ENCODE measurements around the gene CEP97. TPM values are rescaled to one million over a fixed set of nuclear protein-coding genes. Genes with fewer than 3 reads are reported as not detected.

CEP97 gene
- total RNA-seq, 1 experiment from 2014 or later = 11.5 TPM

DNA sequence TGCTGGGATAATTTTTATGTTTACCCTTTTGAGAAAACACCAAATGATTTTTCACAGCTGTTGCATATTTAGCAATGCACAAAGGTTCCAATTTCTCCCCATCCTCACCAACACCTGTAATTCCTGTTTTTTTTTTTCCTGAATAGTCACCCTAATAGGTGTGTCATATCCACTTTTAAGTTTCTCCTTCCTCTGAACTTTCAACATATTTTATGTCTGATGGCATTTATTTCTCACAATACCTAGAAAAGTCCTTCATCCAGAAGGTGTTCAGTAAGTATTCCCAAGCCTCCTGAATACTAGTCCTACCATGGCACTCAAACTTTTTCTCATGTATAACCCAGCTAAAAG lies 39.4 kb upstream of the CEP97 start:
- intact Hi-C loops (cut with micrococcal nuclease) = loop anchor here (2.0 kb wide), 1 partner anchor 112 kb away; no protein-coding TSS in a partner anchor
- Mint-ChIP-seq H3K36me3 (ENCODE audit: insufficient read depth, unreplicated experiment) (peaks cover 75% of the 10 kb centered on the region), H3K9me3 (ENCODE audit: unreplicated experiment) (no peaks in the 10 kb centered on the region), H3K27ac (ENCODE audit: low read depth, unreplicated experiment) (peak overlapping the region; percentile 98), H3K27me3 (ENCODE audit: insufficient read depth, unreplicated experiment) (no peaks in the 10 kb centered on the region), H3K4me1 (ENCODE audit: insufficient read depth, unreplicated experiment) (peaks cover 20% of the 10 kb centered on the region), H3K4me3 (ENCODE audit: unreplicated experiment) (peak overlapping the region; percentile 96)
- ChIA-PET POLR2A (interaction anchor here (0.6 to 6.3 kb wide), 10 partner anchors 10 to 843 kb away, joined by 3 to 180 read pairs (median 10); partner anchors contain the start of genes CEP97, PCNP and ZBTB11), CTCF (interaction anchor here (0.5 to 2.6 kb wide), 10 partner anchors 9 to 1646 kb away, joined by 3 to 16 read pairs (median 4); partner anchors contain the start of gene ZBTB11)
- no peak for DNase-seq (ENCODE audit: unreplicated experiment)
- BruUV-seq (replicated peaks) = no TSS peak
- TF ChIP-seq, protein P1, sequence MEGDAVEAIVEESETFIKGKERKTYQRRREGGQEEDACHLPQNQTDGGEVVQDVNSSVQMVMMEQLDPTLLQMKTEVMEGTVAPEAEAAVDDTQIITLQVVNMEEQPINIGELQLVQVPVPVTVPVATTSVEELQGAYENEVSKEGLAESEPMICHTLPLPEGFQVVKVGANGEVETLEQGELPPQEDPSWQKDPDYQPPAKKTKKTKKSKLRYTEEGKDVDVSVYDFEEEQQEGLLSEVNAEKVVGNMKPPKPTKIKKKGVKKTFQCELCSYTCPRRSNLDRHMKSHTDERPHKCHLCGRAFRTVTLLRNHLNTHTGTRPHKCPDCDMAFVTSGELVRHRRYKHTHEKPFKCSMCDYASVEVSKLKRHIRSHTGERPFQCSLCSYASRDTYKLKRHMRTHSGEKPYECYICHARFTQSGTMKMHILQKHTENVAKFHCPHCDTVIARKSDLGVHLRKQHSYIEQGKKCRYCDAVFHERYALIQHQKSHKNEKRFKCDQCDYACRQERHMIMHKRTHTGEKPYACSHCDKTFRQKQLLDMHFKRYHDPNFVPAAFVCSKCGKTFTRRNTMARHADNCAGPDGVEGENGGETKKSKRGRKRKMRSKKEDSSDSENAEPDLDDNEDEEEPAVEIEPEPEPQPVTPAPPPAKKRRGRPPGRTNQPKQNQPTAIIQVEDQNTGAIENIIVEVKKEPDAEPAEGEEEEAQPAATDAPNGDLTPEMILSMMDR (IDR thresholded peaks at IDR 0.05; ENCODE audit: unreplicated experiment) = no peak

DNA sequence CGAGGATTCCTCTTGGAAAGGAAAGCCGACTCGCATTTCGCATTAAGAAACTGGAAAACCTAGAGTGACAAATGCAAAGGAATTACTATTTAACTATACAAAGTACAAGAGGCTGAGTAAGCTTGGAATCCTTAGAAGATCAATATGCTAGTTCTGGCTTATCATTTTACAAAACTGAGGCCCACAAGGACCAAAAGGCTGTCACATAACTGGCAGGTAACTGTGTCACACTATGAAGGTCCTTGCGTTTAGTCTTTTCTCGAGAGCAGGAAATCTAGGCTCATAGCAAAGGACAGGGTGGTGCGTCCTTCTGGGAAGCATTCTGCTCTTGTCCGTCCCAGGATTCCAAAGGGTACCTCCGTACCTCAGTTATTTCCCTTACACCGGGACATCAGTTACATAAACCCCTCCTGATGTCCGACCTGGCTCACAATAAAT lies 38.5 kb upstream of the CEP97 start:
- H3K36me3 Mint-ChIP-seq (ENCODE audit: insufficient read depth, unreplicated experiment) = peaks cover 66% of the 10 kb centered on the region
- BruUV-seq (replicated peaks) = no TSS peak
- CTCF ChIA-PET = interaction anchor here (1.0 to 2.6 kb wide), 6 partner anchors 8 to 112 kb away, joined by 3 to 16 read pairs (median 6); partner anchors contain the start of genes PCNP and ZBTB11
- intact Hi-C loops (cut with micrococcal nuclease) = loop anchor here (1.0 to 2.0 kb wide), 2 partner anchors 9 to 113 kb away; partner anchors contain the start of gene ZBTB11
- POLR2A ChIA-PET = interaction anchor here (0.6 to 6.3 kb wide), 17 partner anchors 10 to 210 kb away, joined by 3 to 180 read pairs (median 5); partner anchors contain the start of genes CEP97, PCNP, SENP7 and TRMT10C
- TF ChIP-seq, protein P1 (IDR thresholded peaks at IDR 0.05; ENCODE audit: unreplicated experiment) = no peak
- no peak for DNase-seq (ENCODE audit: unreplicated experiment)
- H3K9me3 Mint-ChIP-seq (ENCODE audit: unreplicated experiment) = no peaks in the 10 kb centered on the region
- H3K27ac Mint-ChIP-seq (ENCODE audit: low read depth, unreplicated experiment) = peak overlapping the region; percentile 98
- H3K4me1 Mint-ChIP-seq (ENCODE audit: insufficient read depth, unreplicated experiment) = peaks cover 20% of the 10 kb centered on the region
- no peaks in the 10 kb centered on the region for H3K27me3 Mint-ChIP-seq (ENCODE audit: insufficient read depth, unreplicated experiment)
- H3K4me3 Mint-ChIP-seq (ENCODE audit: unreplicated experiment) = peak overlapping the region; percentile 96

DNA sequence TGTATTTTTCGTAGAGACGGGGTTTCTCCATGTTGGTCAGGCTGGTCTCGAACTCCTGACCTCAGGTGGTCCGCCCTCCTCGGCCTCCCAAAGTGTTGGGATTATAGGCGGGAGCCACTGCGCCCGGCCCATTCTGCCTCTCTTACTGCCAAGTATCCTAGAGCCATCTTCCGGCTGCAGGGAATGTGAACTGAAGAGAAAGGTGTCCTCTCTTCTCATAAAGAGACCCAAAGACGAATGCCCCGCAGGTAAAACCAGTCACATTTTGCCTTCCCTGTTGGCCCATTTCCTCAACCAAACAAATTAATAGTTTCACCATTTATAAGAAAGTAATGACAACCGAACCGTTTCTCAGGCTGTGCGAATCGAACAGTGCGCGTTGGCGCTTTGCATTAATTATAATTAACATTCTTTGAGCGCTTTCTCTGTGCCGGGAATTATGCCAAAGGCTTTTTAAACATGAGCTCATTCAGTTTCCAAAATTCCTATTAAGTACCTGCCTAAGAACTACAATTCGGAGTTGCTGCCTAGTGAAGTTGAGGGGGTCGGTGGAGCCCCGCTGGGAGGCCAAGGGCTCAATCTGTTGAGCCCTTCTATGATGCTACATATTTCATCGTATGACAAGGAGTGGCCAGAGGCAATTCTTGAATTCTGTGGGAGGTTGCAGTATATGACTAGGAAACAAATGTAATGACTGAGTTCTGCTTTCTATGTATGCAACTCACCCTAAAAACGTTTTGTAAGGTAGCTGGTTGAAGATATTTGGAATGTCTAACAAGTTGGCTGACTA lies 37.1 kb upstream of the CEP97 start:
- Mint-ChIP-seq H3K4me1 (ENCODE audit: insufficient read depth, unreplicated experiment) (peaks cover 13% of the 10 kb centered on the region), H3K27ac (ENCODE audit: low read depth, unreplicated experiment) (peak overlapping the region; percentile 98), H3K4me3 (ENCODE audit: unreplicated experiment) (peak overlapping the region; percentile 96), H3K27me3 (ENCODE audit: insufficient read depth, unreplicated experiment) (no peaks in the 10 kb centered on the region), H3K36me3 (ENCODE audit: insufficient read depth, unreplicated experiment) (peaks cover 52% of the 10 kb centered on the region), H3K9me3 (ENCODE audit: unreplicated experiment) (no peaks in the 10 kb centered on the region)
- TF ChIP-seq, protein P1 (IDR thresholded peaks at IDR 0.05; ENCODE audit: unreplicated experiment) = no peak
- ChIA-PET POLR2A (interaction anchor here (0.6 to 6.3 kb wide), 14 partner anchors 12 to 126 kb away, joined by 3 to 180 read pairs (median 8); partner anchors contain the start of genes CEP97, PCNP, TRMT10C and ZBTB11), CTCF (interaction anchor here (0.6 to 1.7 kb wide), 7 partner anchors 10 to 1856 kb away, joined by 3 to 9 read pairs (median 3); partner anchors contain the start of genes CEP97 and PCNP)
- intact Hi-C loops (cut with micrococcal nuclease) = no loop called here
- TSS peak; percentile 76 for BruUV-seq (replicated peaks)
- no peak for DNase-seq (ENCODE audit: unreplicated experiment)

DNA sequence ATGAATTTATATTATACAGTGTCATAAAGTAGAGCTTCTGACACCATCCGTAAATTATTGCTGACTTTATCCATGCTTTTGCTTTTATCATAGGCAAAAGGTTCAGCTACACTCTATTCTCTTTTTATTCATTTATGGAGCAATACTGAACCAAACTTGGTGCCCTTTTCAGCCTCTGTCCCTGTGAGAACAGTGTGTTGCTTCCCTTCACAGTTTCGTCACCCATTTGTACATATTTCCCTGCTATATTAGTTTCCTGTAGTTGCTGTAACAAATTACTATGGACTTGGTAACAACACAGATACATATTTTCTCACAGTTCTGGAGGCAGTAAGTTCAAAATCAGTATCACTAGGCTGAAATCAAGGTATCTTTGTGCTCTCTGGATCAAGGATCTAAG lies 35.1 kb upstream of the CEP97 start:
- ChIA-PET POLR2A (interaction anchor here (0.7 to 5.9 kb wide), 2 partner anchors 14 to 106 kb away, joined by 3 to 180 read pairs; partner anchors contain the start of gene ZBTB11), CTCF (no interaction called here)
- no peak overlapping the region for H3K27ac Mint-ChIP-seq (ENCODE audit: low read depth, unreplicated experiment)
- no peaks in the 10 kb centered on the region for H3K27me3 Mint-ChIP-seq (ENCODE audit: insufficient read depth, unreplicated experiment)
- H3K4me3 Mint-ChIP-seq (ENCODE audit: unreplicated experiment) = no peak overlapping the region
- no peaks in the 10 kb centered on the region for H3K9me3 Mint-ChIP-seq (ENCODE audit: unreplicated experiment)
- no TSS peak for BruUV-seq (replicated peaks)
- TF ChIP-seq, protein P1 (IDR thresholded peaks at IDR 0.05; ENCODE audit: unreplicated experiment) = no peak
- intact Hi-C loops (cut with micrococcal nuclease) = no loop called here
- H3K4me1 Mint-ChIP-seq (ENCODE audit: insufficient read depth, unreplicated experiment) = peaks cover 13% of the 10 kb centered on the region
- no peak for DNase-seq (ENCODE audit: unreplicated experiment)
- peaks cover 32% of the 10 kb centered on the region for H3K36me3 Mint-ChIP-seq (ENCODE audit: insufficient read depth, unreplicated experiment)
